GM03348 (cell line): ENCODE measurements around the gene GRXCR1.

Experiments used
- DNase-seq: peaks from one replicate; pipeline ENCODE4 v3.0.0; 2012; ENCODE audit warnings: low spot score

Gene GRXCR1

DNA sequence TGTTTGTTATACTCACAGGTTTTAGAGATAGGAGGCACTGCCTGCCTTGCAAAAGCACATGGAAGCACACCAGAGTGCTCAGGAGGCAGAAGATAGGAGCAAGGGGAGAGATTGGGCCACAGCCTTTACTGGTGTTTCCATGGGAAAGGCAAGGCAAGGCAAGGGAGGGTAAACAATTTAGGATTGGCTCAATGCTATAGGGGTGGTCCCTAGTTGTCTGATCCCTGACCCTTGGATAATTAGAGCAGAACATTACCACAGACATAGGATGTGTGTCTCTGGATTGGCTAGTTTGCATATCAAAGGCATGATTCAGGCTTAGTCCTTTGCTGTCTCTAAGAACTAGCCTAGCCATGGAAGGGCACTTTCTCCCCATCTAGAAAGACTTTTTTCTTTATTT, 36.1 kb downstream of the GRXCR1 start:
- DNase-seq = no peak

DNA sequence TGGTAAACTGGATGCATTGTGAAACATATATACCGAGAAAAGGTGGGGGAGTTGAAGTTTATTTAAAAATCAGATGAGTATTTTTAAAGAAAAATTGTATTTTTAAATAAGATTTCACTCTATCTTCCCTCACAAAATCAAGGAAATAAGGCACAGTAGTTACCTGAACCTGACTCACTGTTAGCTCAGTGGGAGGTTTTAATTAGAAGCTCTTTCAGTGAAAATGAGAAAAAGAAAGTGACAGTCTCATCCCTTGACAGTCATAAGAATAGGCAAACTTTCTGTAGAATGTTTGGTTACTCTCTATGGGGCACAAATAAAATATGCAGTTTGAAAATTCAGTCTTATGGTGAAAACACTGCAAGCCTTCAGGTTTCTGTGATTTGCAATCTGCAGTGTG, 49.7 kb downstream of the GRXCR1 start:
- DNase-seq = no peak

- no peak for DNase-seq
Observed at GRCh38 chr4:42945874-42946273, 53.4 kb downstream of the GRXCR1 start.

GRCh38 chr4:42953321-42953720, 60.8 kb downstream of the GRXCR1 start:
- DNase-seq = no peak

DNA sequence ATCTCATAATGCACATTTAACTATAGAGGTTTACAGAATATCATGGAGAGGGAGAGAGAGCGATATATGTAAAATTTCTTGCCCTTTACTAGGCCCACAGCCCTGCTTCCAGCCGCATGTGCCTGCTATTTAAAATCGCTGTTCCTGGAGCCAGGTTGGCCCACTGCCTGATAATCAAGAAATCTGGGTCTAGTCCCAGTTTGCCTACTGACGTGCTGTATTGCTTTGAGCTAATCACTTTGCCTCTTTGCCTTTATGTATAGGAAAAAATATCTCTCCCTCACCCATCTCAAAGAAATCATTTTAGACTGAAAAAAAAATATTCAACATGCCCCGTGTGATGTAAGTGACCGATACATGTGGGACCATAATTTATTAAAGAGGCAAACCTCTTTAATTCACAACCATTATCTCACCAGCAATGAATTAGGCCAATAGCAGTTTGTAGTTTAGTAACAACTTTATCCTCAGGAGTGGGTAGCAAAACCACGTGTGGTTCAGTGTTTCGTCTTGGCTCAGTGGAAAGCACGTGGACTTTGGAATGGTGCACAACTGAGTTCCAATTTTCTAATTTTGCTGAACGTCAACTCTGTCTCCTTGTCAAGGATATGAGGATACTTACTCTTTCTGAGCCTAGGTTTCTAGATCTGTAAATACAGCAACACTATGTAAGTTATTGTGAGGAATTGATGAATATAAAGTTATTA, 62.6 kb downstream of the GRXCR1 start:
- DNase-seq = no peak

DNA sequence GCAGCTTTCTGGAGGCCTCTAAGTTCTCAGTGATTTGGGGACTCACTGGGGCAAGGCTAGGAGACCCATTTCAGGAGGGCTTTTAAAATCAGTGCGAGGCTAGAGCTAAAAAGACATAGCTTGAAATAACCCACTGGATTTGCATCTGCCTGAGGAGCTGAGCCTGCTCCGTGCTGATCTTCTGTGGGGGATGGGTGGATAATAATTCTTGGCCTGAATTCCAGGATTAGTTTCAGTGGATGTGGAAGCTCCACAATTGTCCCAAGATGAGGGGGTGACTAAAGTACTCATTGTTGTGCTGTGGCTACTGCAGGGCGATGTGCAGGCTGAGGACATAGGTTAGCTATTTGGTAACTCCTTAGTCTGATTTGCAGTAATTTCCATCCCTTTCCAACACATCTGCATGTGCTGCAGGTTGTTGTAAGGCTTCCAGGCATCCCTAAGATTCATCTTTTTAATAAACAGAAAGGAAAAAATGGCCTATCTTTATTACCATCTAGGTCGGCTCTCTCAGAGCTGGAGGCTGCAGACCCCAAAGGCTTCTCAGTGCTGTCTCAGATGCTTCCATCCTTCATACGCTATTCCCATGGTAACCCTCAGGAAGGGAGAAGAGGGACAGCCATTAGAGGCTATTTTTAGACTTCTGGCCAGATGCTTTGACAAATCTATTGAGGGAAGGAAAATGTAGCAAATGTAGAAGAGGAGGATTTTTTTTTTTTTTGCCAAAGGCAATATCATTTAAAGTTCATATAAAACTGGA, 63.4 kb downstream of the GRXCR1 start:
- DNase-seq = no peak

DNA sequence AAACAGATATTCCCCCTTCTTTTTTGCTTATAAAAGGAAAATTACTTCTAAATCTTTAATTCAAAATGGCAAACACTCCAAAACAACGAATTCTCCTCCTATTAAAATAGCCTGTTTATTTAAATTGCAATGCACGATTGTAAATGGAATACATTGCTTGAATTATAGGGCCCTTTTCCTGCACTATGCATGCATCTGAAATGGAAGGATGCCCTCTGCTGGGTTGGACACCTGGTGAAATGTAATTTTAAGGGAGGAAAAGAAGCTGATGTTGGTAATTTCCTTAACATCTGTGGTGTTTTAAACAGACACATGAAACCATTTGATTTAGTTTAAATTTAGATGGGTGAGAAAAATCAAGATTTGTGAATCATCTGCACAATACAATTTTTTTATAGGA, 72.8 kb downstream of the GRXCR1 start:
- DNase-seq = no peak

DNA sequence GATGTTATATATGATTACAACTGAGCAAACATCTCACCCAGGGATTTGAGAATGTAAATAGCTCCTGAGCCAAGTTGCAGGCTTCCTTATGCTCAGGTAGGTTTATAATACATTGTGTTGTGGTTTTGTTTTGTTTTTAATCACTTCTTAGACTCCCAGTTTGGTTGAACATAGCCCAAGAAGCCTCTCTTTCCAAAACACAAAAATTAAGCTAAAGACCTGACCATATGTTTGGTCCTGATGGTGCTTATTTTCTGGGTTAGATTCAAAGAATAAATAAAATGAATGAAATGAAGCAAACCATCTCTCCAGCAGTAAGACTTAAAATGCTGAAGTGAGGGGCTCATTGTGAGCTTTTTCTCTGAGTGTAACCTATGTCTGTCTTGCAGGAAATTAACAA, 93.5 kb downstream of the GRXCR1 start:
- no peak for DNase-seq

- DNase-seq = peak; percentile 47
Observed at GRCh38 chr4:42995343-42995944, 102.9 kb downstream of the GRXCR1 start.

GRCh38 chr4:43008793-43009192, 116.3 kb downstream of the GRXCR1 start:
- no peak for DNase-seq

GRCh38 chr4:43014256-43014655, 121.7 kb downstream of the GRXCR1 start:
- no peak for DNase-seq

DNA sequence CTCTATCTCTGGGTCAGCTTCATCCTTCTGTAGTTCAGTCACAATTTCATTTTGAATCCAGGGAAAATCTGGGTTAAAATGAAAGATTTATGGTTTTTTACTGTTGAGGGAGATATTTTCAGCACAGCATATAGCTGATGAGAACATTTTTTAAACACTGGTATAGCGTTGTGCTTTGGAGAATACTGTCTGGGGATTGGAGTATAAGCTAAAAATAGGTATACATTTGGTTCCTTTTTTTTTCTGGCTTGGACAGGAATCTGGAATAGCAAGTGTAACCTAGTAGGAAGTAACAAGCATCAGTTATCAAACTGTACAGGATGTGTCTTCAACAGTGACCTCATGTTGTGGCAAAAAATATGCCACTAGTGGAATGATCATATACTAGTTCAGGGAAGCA, 149.1 kb downstream of the GRXCR1 start:
- DNase-seq = no peak

GRCh38 chr4:43047058-43047457, 154.5 kb downstream of the GRXCR1 start:
- no peak for DNase-seq

DNA sequence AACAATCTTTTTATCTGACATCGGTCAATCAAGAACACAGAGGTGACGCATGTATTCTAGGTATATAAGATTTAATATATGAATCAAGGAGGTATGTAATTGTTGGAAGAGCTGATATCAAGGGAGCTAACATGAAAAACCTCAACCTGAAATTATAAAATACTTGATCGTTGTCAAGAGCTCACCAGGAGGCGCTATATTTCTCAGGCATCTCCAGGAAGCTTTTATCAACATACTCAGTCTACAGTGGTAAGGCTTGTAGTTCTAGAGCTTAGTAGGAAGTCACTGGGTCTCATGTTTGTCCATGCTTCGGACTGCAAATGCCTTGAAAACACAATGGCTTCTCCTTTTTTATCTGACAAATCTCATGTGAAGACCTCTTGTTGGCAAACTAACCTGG, 156.1 kb downstream of the GRXCR1 start:
- DNase-seq = no peak

GRCh38 chr4:43049326-43049725, 156.8 kb downstream of the GRXCR1 start:
- no peak for DNase-seq

- DNase-seq = no peak
Observed at GRCh38 chr4:43066415-43066814, 173.9 kb downstream of the GRXCR1 start.

DNA sequence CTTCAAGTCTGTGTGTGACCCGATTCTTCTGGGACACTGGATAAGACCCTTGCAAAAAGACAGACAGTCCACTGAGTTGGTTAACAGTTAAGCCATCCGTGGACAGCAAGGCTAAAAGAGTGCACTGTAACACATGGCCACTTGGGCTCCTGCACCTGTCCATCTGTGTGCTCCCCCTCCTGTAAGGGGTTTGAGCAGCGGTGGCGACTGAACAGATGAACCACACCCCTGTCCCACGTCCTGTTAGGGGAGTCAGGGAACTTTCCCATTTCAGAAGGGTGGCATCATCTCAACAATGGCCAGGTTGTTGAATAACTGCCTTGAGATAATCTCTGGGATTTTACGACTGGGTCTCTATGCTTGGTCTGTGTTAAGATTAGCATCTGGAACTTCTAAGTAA, 178.6 kb downstream of the GRXCR1 start:
- DNase-seq = no peak
